K562 (cell line): ENCODE results near the gene LIG3. TPM values are rescaled to one million over a fixed set of nuclear protein-coding genes. Genes with fewer than 3 reads are reported as not detected.

Experiments used
- HDGF ChIP-seq: fragments of 450-650 bp; IDR thresholded peaks from 2 replicates; pipeline ENCODE4 v1.6.1; 2016
- JUND ChIP-seq, 2 experiments: IDR thresholded peaks; 2 replicates in 1 of 2; 3 replicates in 1 of 2; pipeline ENCODE4 v1.6.1; 2011; ENCODE audit warnings: borderline replicate concordance in 2 of 2, low read depth in 2 of 2, low read length in 2 of 2, improper control_type of control experiment in 1 of 2, missing biosample characterization in 1 of 2, missing genetic modification characterization in 1 of 2, missing genetic modification reagents in 1 of 2
- MLX ChIP-seq, 2 experiments: fragments of 450-650 bp in 1 of 2; sonication (generic) in 1 of 2; formaldehyde crosslinking; conservative IDR thresholded peaks; 2 replicates each; pipeline versions ENCODE4 v1.4.0 to v1.8.1; 2020 to 2022; ENCODE audit warnings: mild to moderate bottlenecking in 1 of 2, missing genetic modification reagents in 1 of 2
- RCOR1 ChIP-seq, 2 experiments: IDR thresholded peaks; 2 replicates each; pipeline ENCODE4 v1.6.1; 2012; ENCODE audit warnings: low read depth in 2 of 2, low read length in 2 of 2, borderline replicate concordance in 1 of 2, improper control_type of control experiment in 1 of 2
- SPI1 ChIP-seq: IDR thresholded peaks from 2 replicates; pipeline ENCODE4 v1.6.1; 2011; ENCODE audit warnings: low read depth, low read length, control low read depth, borderline replicate concordance
- SRSF1 ChIP-seq: fragments of 200-400 bp; formaldehyde crosslinking; IDR thresholded peaks from 2 replicates; pipeline ENCODE4 v1.6.1; 2017; ENCODE audit warnings: mild to moderate bottlenecking, low read depth, low read length, moderate library complexity
- polyA plus RNA-seq, 8 experiments: library from polyadenylated mRNA; depleted of rRNA in 4 of 8; stranded (reverse) in 5 of 8; unstranded in 3 of 8; fragments of >200 nt; fragmentation: Nextera tagmentation in 2 of 8; fragmentation: Illumina TruSeq in 1 of 8; extraction: Ambion mirVana in 2 of 8; extraction: Trizol in 1 of 8; gene quantifications; 2 replicates each; pipeline versions ENCODE4 v1.2.1 to v1.2.3, GENCODE V29; 2011 to 2014; ENCODE audit warnings: inconsistent platforms in 1 of 8, missing spikeins in 1 of 8
- total RNA-seq, 7 experiments: library from RNA; depleted of rRNA in 6 of 7; stranded (reverse); fragments of >200 nt in 6 of 7; fragmentation: Illumina TruSeq in 2 of 7; extraction: Trizol in 2 of 7; gene quantifications; 2 replicates each; pipeline versions ENCODE4 v1.2.1 to v1.2.3, GENCODE V29; 2011 to 2021; ENCODE audit warnings: low replicate concordance in 1 of 7
- TF ChIP-seq, protein P1 (sequence below), 3 experiments: IDR thresholded peaks in 2 of 3; conservative IDR thresholded peaks in 1 of 3; 2 replicates each; pipeline ENCODE4 v1.5.1; 2011 to 2012; ENCODE audit warnings: low read length in 3 of 3, mild to moderate bottlenecking in 3 of 3, control low read depth in 2 of 3, improper control_type of control experiment in 1 of 3, inconsistent platforms in 1 of 3, low read depth in 1 of 3, mixed read lengths in 1 of 3, moderate library complexity in 1 of 3; ENCODE audit not compliant: insufficient read depth in 2 of 3
- TF ChIP-seq, protein P2 (sequence below), 2 experiments: fragments of 450-650 bp in 1 of 2; sonication (generic) in 1 of 2; formaldehyde crosslinking in 1 of 2; IDR thresholded peaks; 2 replicates each; pipeline versions ENCODE4 v1.7.1 to v1.9.0; 2016 to 2022; ENCODE audit warnings: inconsistent platforms in 1 of 2, mild to moderate bottlenecking in 1 of 2, missing genetic modification reagents in 1 of 2
- TF ChIP-seq, protein P3 (sequence below): sonication (generic); formaldehyde crosslinking; IDR thresholded peaks from 2 replicates; pipeline ENCODE4 v1.8.1; 2023; ENCODE audit warnings: mild to moderate bottlenecking, missing genetic modification reagents

LIG3 gene
- total and polyA plus RNA-seq, 9 of the 15 experiments (the other 6 are each of a cell fraction or from before 2014, with no cell fraction given): 7.6 to 75.0 (median 43.0) TPM

GRCh38 chr17:34980681-34981537 lies 597 bp downstream of the LIG3 start (continued):
- TF ChIP-seq, protein P1, sequence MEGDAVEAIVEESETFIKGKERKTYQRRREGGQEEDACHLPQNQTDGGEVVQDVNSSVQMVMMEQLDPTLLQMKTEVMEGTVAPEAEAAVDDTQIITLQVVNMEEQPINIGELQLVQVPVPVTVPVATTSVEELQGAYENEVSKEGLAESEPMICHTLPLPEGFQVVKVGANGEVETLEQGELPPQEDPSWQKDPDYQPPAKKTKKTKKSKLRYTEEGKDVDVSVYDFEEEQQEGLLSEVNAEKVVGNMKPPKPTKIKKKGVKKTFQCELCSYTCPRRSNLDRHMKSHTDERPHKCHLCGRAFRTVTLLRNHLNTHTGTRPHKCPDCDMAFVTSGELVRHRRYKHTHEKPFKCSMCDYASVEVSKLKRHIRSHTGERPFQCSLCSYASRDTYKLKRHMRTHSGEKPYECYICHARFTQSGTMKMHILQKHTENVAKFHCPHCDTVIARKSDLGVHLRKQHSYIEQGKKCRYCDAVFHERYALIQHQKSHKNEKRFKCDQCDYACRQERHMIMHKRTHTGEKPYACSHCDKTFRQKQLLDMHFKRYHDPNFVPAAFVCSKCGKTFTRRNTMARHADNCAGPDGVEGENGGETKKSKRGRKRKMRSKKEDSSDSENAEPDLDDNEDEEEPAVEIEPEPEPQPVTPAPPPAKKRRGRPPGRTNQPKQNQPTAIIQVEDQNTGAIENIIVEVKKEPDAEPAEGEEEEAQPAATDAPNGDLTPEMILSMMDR (IDR thresholded peaks at IDR 0.05 in 2 of 3, conservative IDR thresholded peaks at IDR 0.05 in 1 of 3; ENCODE audit: insufficient read depth in 2 of 3, low read depth in 1 of 3, low read length in 3 of 3): peak; percentile 47 to 74 (median 67)
- TF ChIP-seq MLX (CRISPR knock-in tag; conservative IDR thresholded peaks at IDR 0.05) (no peak; a peak in 1 of 4 replicates), SPI1 (no peak), HDGF (no peak), SRSF1 (no peak), RCOR1 (IDR thresholded peaks at IDR 0.05; ENCODE audit: borderline replicate concordance in 1 of 2, low read depth in 2 of 2, low read length in 2 of 2) (peak in 1 of 2 experiments; percentile 36; a peak in 1 of 4 replicates), JUND (IDR thresholded peaks at IDR 0.05; ENCODE audit: borderline replicate concordance, low read depth, low read length) (0 out of 2 replicates have a peak, but pooled peaks have one; percentile 2), JUND (tag; IDR thresholded peaks at IDR 0.05; ENCODE audit: borderline replicate concordance, low read depth, low read length) (no peak)
- TF ChIP-seq, protein P2, sequence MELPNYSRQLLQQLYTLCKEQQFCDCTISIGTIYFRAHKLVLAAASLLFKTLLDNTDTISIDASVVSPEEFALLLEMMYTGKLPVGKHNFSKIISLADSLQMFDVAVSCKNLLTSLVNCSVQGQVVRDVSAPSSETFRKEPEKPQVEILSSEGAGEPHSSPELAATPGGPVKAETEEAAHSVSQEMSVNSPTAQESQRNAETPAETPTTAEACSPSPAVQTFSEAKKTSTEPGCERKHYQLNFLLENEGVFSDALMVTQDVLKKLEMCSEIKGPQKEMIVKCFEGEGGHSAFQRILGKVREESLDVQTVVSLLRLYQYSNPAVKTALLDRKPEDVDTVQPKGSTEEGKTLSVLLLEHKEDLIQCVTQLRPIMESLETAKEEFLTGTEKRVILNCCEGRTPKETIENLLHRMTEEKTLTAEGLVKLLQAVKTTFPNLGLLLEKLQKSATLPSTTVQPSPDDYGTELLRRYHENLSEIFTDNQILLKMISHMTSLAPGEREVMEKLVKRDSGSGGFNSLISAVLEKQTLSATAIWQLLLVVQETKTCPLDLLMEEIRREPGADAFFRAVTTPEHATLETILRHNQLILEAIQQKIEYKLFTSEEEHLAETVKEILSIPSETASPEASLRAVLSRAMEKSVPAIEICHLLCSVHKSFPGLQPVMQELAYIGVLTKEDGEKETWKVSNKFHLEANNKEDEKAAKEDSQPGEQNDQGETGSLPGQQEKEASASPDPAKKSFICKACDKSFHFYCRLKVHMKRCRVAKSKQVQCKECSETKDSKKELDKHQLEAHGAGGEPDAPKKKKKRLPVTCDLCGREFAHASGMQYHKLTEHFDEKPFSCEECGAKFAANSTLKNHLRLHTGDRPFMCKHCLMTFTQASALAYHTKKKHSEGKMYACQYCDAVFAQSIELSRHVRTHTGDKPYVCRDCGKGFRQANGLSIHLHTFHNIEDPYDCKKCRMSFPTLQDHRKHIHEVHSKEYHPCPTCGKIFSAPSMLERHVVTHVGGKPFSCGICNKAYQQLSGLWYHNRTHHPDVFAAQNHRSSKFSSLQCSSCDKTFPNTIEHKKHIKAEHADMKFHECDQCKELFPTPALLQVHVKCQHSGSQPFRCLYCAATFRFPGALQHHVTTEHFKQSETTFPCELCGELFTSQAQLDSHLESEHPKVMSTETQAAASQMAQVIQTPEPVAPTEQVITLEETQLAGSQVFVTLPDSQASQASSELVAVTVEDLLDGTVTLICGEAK (IDR thresholded peaks at IDR 0.05): 0 out of 2 replicates have a peak, but pooled peaks have one; percentile 15
- TF ChIP-seq, protein P2 (CRISPR knock-in tag; IDR thresholded peaks at IDR 0.05): no peak
- TF ChIP-seq, protein P3, sequence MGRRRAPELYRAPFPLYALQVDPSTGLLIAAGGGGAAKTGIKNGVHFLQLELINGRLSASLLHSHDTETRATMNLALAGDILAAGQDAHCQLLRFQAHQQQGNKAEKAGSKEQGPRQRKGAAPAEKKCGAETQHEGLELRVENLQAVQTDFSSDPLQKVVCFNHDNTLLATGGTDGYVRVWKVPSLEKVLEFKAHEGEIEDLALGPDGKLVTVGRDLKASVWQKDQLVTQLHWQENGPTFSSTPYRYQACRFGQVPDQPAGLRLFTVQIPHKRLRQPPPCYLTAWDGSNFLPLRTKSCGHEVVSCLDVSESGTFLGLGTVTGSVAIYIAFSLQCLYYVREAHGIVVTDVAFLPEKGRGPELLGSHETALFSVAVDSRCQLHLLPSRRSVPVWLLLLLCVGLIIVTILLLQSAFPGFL (CRISPR knock-in tag): no peak
